A172 (cell line): ENCODE measurements around the gene KIF24. TPM values are rescaled to one million over a fixed set of nuclear protein-coding genes. Genes with fewer than 3 reads are reported as not detected.
A peak's percentile ranks its signal among the peaks of the same experiment; 100 is the strongest.
"Not testable (repeated sequence)": the region's sequence is repeated elsewhere in the genome, so short reads cannot be mapped to it uniquely, and the experiment has no call there.

ENCODE experiments used
- DNase-seq: peaks from one replicate; pipeline ENCODE4 v3.0.0-alpha.2; 2015; ENCODE audit warnings: low spot score
- total RNA-seq: library from RNA; depleted of rRNA; stranded (reverse); fragments of >200 nt; shearing (Covaris generic); gene quantifications from 2 replicates; pipeline ENCODE4 v1.2.3, GENCODE V29; 2014; rRNA removed

Gene KIF24, protein sequence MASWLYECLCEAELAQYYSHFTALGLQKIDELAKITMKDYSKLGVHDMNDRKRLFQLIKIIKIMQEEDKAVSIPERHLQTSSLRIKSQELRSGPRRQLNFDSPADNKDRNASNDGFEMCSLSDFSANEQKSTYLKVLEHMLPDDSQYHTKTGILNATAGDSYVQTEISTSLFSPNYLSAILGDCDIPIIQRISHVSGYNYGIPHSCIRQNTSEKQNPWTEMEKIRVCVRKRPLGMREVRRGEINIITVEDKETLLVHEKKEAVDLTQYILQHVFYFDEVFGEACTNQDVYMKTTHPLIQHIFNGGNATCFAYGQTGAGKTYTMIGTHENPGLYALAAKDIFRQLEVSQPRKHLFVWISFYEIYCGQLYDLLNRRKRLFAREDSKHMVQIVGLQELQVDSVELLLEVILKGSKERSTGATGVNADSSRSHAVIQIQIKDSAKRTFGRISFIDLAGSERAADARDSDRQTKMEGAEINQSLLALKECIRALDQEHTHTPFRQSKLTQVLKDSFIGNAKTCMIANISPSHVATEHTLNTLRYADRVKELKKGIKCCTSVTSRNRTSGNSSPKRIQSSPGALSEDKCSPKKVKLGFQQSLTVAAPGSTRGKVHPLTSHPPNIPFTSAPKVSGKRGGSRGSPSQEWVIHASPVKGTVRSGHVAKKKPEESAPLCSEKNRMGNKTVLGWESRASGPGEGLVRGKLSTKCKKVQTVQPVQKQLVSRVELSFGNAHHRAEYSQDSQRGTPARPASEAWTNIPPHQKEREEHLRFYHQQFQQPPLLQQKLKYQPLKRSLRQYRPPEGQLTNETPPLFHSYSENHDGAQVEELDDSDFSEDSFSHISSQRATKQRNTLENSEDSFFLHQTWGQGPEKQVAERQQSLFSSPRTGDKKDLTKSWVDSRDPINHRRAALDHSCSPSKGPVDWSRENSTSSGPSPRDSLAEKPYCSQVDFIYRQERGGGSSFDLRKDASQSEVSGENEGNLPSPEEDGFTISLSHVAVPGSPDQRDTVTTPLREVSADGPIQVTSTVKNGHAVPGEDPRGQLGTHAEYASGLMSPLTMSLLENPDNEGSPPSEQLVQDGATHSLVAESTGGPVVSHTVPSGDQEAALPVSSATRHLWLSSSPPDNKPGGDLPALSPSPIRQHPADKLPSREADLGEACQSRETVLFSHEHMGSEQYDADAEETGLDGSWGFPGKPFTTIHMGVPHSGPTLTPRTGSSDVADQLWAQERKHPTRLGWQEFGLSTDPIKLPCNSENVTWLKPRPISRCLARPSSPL (N-terminal part only)
- total RNA-seq, result 9.0 and 11.5 TPM in 2 replicates

GRCh38 chr9:34328987-34329832 is at the start of gene KIF24, which contains the start of gene NUDT2:
KIF24 (minus strand) TSS chr9:34329268; CDS start chr9:34311346, 17,922 bp downstream.
NUDT2 (plus strand) TSS chr9:34329569; CDS start chr9:34339040, 9,471 bp downstream.
- peak; percentile 100 for DNase-seq

DNA sequence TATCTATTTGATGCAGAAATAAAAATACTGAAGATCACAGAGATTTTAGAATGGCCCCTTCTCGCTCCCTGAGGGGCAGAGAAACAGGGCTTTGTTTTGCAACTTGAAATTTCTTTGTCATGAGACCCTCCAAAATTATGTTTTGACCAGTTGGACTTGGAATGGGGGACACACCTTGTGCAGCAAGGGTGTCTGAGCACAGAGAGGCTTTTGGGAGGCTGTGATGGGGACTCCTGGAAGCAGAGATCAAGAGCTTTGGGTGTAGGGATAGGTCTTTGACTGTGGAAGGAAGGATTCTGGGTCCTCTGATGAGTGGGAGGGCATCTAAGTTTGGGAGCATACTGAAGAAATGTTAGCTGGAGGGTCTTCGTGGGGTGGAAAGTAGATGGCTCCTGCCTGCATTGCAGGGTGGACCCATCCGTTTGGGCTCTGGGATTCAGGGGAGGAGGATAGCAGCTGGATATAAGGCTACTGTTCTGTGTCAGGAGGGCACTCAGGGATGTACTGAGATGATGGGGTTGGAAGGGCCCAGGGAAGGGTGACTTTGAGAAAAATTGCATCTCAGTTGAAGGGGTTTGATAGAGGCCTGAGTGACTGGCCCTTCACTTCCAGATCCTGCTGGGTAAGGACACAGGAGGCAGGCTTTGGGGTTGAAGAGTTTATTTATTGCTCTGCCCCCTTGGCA is 49.5 kb upstream of the KIF24 start:
- DNase-seq, result no peak

- DNase-seq, result no peak
Measured at GRCh38 chr9:34377404-34377746, 48.3 kb upstream of the KIF24 start.

- peak; percentile 95 for DNase-seq
Measured at GRCh38 chr9:34376596-34377403, 47.7 kb upstream of the KIF24 start, which contains the start of gene MYORG. MYORG (minus strand) TSS chr9:34376898; CDS start chr9:34372943, 3,955 bp downstream.

- DNase-seq, result peak; percentile 48
Measured at GRCh38 chr9:34375901-34376595, 47.0 kb upstream of the KIF24 start.

GRCh38 chr9:34374905-34375552 is 46.0 kb upstream of the KIF24 start:
- DNase-seq, result no peak

DNA sequence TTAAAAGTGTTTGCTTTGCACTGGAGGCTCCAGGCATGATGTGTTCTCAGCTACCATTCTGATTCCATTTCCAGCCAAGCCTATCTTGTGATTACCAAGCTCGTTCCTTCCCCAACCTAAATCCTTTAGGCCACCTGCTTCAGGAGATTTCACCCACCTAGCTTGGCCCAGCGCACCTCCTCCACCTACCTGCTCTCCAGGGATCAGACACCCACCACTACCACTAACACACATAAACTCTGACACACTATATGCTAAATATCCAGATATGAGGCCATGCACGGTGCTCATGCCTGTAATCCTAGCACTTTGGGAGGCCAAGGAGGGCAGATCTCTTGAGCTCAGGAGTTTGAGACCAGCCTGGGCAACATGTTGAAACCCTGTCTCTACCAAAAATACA is 45.3 kb upstream of the KIF24 start:
- DNase-seq, result no peak

DNA sequence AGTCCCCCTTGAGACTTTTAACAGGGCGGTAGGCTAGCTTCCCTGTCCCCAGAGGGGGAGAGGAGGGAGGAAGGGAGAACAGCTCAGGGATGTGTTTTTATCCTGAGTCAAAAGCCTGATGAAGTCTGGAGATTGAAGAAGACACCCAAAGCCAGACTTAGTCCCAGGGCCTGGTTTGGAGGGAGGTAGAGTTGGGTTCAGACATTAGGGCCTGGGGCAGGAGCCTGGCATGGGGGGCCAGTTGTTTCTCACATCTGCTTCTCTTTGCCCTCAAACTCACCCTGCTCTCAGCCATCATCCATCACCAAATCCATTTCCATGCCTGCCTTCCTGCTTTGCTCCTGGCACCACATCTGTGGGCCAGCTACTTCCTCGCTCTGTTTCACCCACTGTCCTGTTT is 44.7 kb upstream of the KIF24 start:
- no peak for DNase-seq

DNA sequence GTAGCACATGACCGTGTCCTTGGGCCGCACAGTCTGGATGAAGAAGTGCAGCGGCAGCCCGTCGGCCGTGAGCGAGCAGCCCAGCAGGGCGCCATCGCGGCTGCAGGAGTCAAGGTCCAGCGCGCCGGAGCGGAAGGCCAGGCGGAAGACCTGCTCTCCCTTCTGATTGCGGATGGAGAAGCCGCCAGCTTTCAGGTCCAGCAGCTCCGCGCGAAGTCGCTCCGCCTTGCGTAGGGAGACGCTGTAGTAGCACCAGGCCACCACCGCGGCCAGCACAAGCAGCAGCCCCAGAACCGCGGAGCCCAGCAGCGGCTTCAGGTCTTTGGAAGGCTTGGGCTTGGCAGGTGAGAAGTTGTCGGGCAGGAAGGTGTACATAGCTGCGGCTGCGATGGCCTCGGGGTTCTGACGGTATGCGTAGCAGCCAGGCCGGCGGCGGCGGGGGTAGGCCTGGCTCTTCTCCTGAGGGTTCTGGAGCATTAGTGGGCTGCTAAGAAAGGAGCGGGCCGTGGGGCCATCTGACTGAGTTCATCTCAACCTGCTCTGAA is 43.5 kb upstream of the KIF24 start:
- no peak for DNase-seq

GRCh38 chr9:34371886-34372466 is 42.9 kb upstream of the KIF24 start:
- no peak for DNase-seq

- no peak for DNase-seq
Measured at GRCh38 chr9:34370970-34371880, 42.2 kb upstream of the KIF24 start.

- no peak for DNase-seq
Measured at GRCh38 chr9:34370335-34370969, 41.4 kb upstream of the KIF24 start.

- DNase-seq, result no peak
Measured at GRCh38 chr9:34369636-34370035, 40.6 kb upstream of the KIF24 start.

GRCh38 chr9:34368796-34369195 is 39.7 kb upstream of the KIF24 start:
- DNase-seq, result not testable (repeated sequence)

GRCh38 chr9:34367751-34368410 is 38.8 kb upstream of the KIF24 start:
- DNase-seq, result not testable (repeated sequence)
